ENCODE results near the gene SRGAP3. TPM values are rescaled to one million over a fixed set of nuclear protein-coding genes. Genes with fewer than 3 reads are reported as not detected.

The SRGAP3 gene
- total and polyA plus RNA-seq, 2 donors (not counting 1 experiment from before 2014, with no cell fraction given), result 0.92 to 12.4 TPM

DNA sequence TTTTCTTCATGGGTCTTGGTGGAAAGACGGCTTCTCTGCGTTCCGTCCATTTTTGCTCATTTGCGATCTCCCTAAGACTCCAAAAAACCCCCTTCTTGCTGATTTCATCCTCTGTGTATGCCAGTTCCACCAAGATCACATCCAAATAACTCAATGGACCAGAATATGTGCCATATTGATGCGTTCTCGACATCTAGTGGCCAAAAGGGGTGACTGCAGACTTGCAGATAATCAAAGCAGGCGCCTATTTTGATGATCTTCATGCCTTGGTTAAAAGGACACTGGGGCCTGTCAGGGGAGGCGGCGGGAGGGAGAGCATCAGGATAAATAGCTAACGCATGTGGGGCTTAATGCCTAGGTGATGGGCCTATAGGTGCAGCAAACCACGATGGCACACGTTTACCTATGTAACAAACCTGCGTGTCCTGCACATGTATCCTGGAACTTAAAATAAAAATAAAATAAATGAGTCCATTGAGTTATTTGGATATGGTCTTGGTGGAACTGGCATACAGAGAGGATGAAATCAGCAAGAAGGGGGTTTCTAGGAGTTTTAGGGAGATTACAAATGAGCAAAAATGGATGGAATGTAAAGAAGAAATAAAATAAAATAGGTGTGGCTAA lies 182.0 kb downstream of the SRGAP3 start:
- Histone ChIP-seq H3K27me3 (ENCODE audit: control insufficient read depth, insufficient read depth, low read length) (no peaks in the 10 kb centered on the region), H4K20me1 (ENCODE audit: control insufficient read depth, extremely low read depth, insufficient read depth, low read length) (no peaks in the 10 kb centered on the region), H3K9ac (ENCODE audit: insufficient read depth, low read length) (no peak overlapping the region), H2AFZ (ENCODE audit: low read length) (no peak overlapping the region), H3K4me2 (ENCODE audit: extremely low read depth, insufficient read depth, low read length) (no peak overlapping the region), H3K4me1 (ENCODE audit: control insufficient read depth, extremely low read depth, insufficient read depth, low read length) (no peaks in the 10 kb centered on the region), H3K4me3 (replicated peaks in 1 of 4; ENCODE audit: control extremely low read depth in 1 of 4, insufficient read depth in 1 of 4, low read depth in 3 of 4, low read length in 4 of 4) (no peak overlapping the region), H3K9me3 (ENCODE audit: control insufficient read depth, insufficient read depth, low read depth, low read length) (no peaks in the 10 kb centered on the region), H3K27ac (ENCODE audit: insufficient read depth, low read length) (no peak overlapping the region), H3K79me2 (ENCODE audit: control insufficient read depth, insufficient read depth, low read length) (no peaks in the 10 kb centered on the region), H3K36me3 (ENCODE audit: control insufficient read depth, insufficient read depth, low read length) (no peaks in the 10 kb centered on the region)
- TF ChIP-seq, protein P1, sequence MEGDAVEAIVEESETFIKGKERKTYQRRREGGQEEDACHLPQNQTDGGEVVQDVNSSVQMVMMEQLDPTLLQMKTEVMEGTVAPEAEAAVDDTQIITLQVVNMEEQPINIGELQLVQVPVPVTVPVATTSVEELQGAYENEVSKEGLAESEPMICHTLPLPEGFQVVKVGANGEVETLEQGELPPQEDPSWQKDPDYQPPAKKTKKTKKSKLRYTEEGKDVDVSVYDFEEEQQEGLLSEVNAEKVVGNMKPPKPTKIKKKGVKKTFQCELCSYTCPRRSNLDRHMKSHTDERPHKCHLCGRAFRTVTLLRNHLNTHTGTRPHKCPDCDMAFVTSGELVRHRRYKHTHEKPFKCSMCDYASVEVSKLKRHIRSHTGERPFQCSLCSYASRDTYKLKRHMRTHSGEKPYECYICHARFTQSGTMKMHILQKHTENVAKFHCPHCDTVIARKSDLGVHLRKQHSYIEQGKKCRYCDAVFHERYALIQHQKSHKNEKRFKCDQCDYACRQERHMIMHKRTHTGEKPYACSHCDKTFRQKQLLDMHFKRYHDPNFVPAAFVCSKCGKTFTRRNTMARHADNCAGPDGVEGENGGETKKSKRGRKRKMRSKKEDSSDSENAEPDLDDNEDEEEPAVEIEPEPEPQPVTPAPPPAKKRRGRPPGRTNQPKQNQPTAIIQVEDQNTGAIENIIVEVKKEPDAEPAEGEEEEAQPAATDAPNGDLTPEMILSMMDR (conservative IDR thresholded peaks at IDR 0.05 in 1 of 2, IDR thresholded peaks at IDR 0.05 in 1 of 2; ENCODE audit: low read depth in 1 of 2, low read length in 2 of 2), result peak; percentile 99 to 100
- no peak for TF ChIP-seq EZH2 (IDR thresholded peaks at IDR 0.05; ENCODE audit: low read length, missing control alignments)
- peak; percentile 56 to 79 for DNase-seq (ENCODE audit: low read depth in 2 of 2)

DNA sequence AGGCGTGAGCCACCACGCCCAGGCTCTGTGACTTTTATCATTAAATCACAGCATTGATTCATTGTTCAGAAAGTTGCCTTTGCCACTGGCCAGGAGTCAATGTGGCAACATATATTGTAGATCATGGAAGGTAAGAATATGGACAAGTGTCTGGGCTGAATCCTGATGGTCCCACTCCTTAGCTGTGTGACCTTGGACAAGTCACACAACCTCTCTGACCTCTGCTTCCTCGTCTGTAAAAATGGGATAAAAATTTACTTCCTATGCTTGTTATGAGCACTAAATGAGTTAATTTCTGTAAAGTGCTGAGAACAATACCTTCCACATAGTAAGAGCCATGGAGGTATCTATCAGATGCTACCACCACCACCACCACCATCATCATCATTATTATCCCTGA lies 182.7 kb downstream of the SRGAP3 start:
- H3K4me2 ChIP-seq (ENCODE audit: extremely low read depth, insufficient read depth, low read length), result no peak overlapping the region
- no peaks in the 10 kb centered on the region for H3K27me3 ChIP-seq (ENCODE audit: control insufficient read depth, insufficient read depth, low read length)
- no peak overlapping the region for H3K4me3 ChIP-seq (replicated peaks in 1 of 4; ENCODE audit: control extremely low read depth in 1 of 4, insufficient read depth in 1 of 4, low read depth in 3 of 4, low read length in 4 of 4)
- H2AFZ ChIP-seq (ENCODE audit: low read length), result no peak overlapping the region
- no peak for DNase-seq (ENCODE audit: low read depth in 2 of 2)
- H3K9me3 ChIP-seq (ENCODE audit: control insufficient read depth, insufficient read depth, low read depth, low read length), result no peaks in the 10 kb centered on the region
- H3K27ac ChIP-seq (ENCODE audit: insufficient read depth, low read length), result no peak overlapping the region
- no peaks in the 10 kb centered on the region for H3K79me2 ChIP-seq (ENCODE audit: control insufficient read depth, insufficient read depth, low read length)
- H3K9ac ChIP-seq (ENCODE audit: insufficient read depth, low read length), result no peak overlapping the region
- no peaks in the 10 kb centered on the region for H3K4me1 ChIP-seq (ENCODE audit: control insufficient read depth, extremely low read depth, insufficient read depth, low read length)
- H4K20me1 ChIP-seq (ENCODE audit: control insufficient read depth, extremely low read depth, insufficient read depth, low read length), result no peaks in the 10 kb centered on the region
- no peak for TF ChIP-seq EZH2 (IDR thresholded peaks at IDR 0.05; ENCODE audit: low read length, missing control alignments)
- no peaks in the 10 kb centered on the region for H3K36me3 ChIP-seq (ENCODE audit: control insufficient read depth, insufficient read depth, low read length)

DNA sequence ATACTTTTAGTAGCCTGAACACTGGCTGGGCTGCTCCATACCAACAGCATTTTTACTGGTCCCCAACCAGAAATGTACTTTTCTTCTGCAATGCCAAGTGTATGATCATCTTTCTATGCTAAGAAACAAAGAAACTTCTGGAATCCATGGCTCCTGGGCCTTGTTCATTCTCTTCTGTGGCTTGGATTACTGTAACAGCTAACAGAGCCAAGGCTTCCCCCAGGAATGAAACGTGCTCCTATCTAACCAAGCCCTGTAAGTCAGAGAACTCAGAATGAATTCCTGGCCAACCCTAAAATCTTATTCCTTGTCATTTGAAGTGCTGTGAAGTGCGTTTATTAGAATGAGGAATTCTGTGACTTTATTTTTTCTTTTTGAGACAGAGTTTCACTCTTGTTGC lies 183.3 kb downstream of the SRGAP3 start:
- Histone ChIP-seq H3K9me3 (ENCODE audit: control insufficient read depth, insufficient read depth, low read depth, low read length) (no peaks in the 10 kb centered on the region), H3K4me2 (ENCODE audit: extremely low read depth, insufficient read depth, low read length) (no peak overlapping the region), H3K4me3 (replicated peaks in 1 of 4; ENCODE audit: control extremely low read depth in 1 of 4, insufficient read depth in 1 of 4, low read depth in 3 of 4, low read length in 4 of 4) (no peak overlapping the region), H3K36me3 (ENCODE audit: control insufficient read depth, insufficient read depth, low read length) (no peaks in the 10 kb centered on the region), H2AFZ (ENCODE audit: low read length) (no peak overlapping the region), H3K9ac (ENCODE audit: insufficient read depth, low read length) (no peak overlapping the region), H3K27me3 (ENCODE audit: control insufficient read depth, insufficient read depth, low read length) (no peaks in the 10 kb centered on the region), H4K20me1 (ENCODE audit: control insufficient read depth, extremely low read depth, insufficient read depth, low read length) (no peaks in the 10 kb centered on the region), H3K79me2 (ENCODE audit: control insufficient read depth, insufficient read depth, low read length) (no peaks in the 10 kb centered on the region), H3K4me1 (ENCODE audit: control insufficient read depth, extremely low read depth, insufficient read depth, low read length) (no peaks in the 10 kb centered on the region), H3K27ac (ENCODE audit: insufficient read depth, low read length) (no peak overlapping the region)
- peak in 1 of 2 donors; percentile 60 for DNase-seq (ENCODE audit: low read depth in 2 of 2)
- TF ChIP-seq, protein P1 (conservative IDR thresholded peaks at IDR 0.05 in 1 of 2, IDR thresholded peaks at IDR 0.05 in 1 of 2; ENCODE audit: low read depth in 1 of 2, low read length in 2 of 2), result no peak
- no peak for TF ChIP-seq EZH2 (IDR thresholded peaks at IDR 0.05; ENCODE audit: low read length, missing control alignments)
